HK-2 (cell line): ENCODE data around the gene JAZF1.

Experiments used
- DNase-seq: peaks from one replicate; pipeline ENCODE4 v3.0.0-alpha.2; 2018; ENCODE audit not compliant: unreplicated experiment

Gene JAZF1

GRCh38 chr7:28008911-28009310 lies 171.7 kb downstream of the JAZF1 start:
- no peak for DNase-seq

- DNase-seq = no peak
Observed at GRCh38 chr7:28008171-28008570, 172.4 kb downstream of the JAZF1 start.

GRCh38 chr7:28006491-28006890 lies 174.1 kb downstream of the JAZF1 start:
- DNase-seq = no peak

- DNase-seq = no peak
Observed at GRCh38 chr7:28005847-28006231, 174.8 kb downstream of the JAZF1 start.

GRCh38 chr7:28005075-28005846 lies 175.3 kb downstream of the JAZF1 start:
- no peak for DNase-seq

- DNase-seq = no peak
Observed at GRCh38 chr7:28003408-28003807, 177.2 kb downstream of the JAZF1 start.

GRCh38 chr7:28002638-28003037 lies 178.0 kb downstream of the JAZF1 start:
- DNase-seq = no peak

- no peak for DNase-seq
Observed at GRCh38 chr7:28001896-28002295, 178.7 kb downstream of the JAZF1 start.

- DNase-seq = no peak
Observed at GRCh38 chr7:27999829-28000228, 180.8 kb downstream of the JAZF1 start.

- no peak for DNase-seq
Observed at GRCh38 chr7:27998382-27998781, 182.2 kb downstream of the JAZF1 start.

- no peak for DNase-seq
Observed at GRCh38 chr7:27997188-27997707, 183.3 kb downstream of the JAZF1 start.

- DNase-seq = no peak
Observed at GRCh38 chr7:27996141-27996540, 184.5 kb downstream of the JAZF1 start.

- DNase-seq = no peak
Observed at GRCh38 chr7:27995228-27995627, 185.4 kb downstream of the JAZF1 start.

- no peak for DNase-seq
Observed at GRCh38 chr7:27994639-27995038, 186.0 kb downstream of the JAZF1 start.

GRCh38 chr7:27992755-27993493 lies 187.7 kb downstream of the JAZF1 start:
- DNase-seq = no peak

- no peak for DNase-seq
Observed at GRCh38 chr7:27992097-27992496, 188.5 kb downstream of the JAZF1 start.

- DNase-seq = no peak
Observed at GRCh38 chr7:27991006-27991528, 189.5 kb downstream of the JAZF1 start.

- no peak for DNase-seq
Observed at GRCh38 chr7:27976531-27976930, 204.1 kb downstream of the JAZF1 start.

- no peak for DNase-seq
Observed at GRCh38 chr7:27973625-27974024, 207.0 kb downstream of the JAZF1 start.

GRCh38 chr7:27972276-27972675 lies 208.3 kb downstream of the JAZF1 start:
- no peak for DNase-seq

- DNase-seq = no peak
Observed at GRCh38 chr7:27971171-27971812, 209.3 kb downstream of the JAZF1 start.

- no peak for DNase-seq
Observed at GRCh38 chr7:27970350-27970749, 210.2 kb downstream of the JAZF1 start.
